Stimulated activated naive CD4-positive, alpha-beta T cell treated with Interleukin-2 at 50 U/mL for 16 hours (primary cell): Measurements from ENCODE around the gene SLC25A1.
"Not testable (repeated sequence)": the region's sequence is repeated elsewhere in the genome, so short reads cannot be mapped to it uniquely, and the experiment has no call there.

ENCODE experiments used
- DNase-seq: peaks from one replicate; lab custom pipeline; 2025; lab: John Stamatoyannopoulos, UW

SLC25A1 gene

GRCh38 chr22:19206287-19206686 is 27.8 kb upstream of the SLC25A1 start:
- no peak for DNase-seq

DNA sequence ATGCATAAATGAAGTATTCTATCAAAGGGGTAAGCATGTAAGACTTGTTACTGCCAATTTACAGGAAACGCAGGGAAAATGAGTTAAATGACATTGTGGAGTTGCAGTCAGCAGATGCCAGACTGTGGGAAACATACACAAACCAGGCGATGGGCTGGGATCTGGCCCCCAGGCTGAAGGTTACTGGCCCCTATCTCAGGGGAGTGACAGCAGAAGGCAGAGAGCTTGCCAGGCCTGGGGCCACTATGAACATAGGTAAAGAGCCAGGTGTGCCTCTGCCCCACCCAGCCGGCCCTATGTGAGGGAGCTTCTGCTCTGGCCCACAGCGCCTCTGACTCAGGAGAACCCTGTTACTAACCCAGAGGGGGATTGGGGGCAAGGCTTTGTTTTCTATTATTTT is 26.1 kb upstream of the SLC25A1 start:
- DNase-seq, result no peak

- no peak for DNase-seq
These were observed 25.3 kb upstream of the SLC25A1 start for GRCh38 chr22:19203834-19204233.

- not testable (repeated sequence) for DNase-seq
These were observed 24.3 kb upstream of the SLC25A1 start for GRCh38 chr22:19202799-19203186.

DNA sequence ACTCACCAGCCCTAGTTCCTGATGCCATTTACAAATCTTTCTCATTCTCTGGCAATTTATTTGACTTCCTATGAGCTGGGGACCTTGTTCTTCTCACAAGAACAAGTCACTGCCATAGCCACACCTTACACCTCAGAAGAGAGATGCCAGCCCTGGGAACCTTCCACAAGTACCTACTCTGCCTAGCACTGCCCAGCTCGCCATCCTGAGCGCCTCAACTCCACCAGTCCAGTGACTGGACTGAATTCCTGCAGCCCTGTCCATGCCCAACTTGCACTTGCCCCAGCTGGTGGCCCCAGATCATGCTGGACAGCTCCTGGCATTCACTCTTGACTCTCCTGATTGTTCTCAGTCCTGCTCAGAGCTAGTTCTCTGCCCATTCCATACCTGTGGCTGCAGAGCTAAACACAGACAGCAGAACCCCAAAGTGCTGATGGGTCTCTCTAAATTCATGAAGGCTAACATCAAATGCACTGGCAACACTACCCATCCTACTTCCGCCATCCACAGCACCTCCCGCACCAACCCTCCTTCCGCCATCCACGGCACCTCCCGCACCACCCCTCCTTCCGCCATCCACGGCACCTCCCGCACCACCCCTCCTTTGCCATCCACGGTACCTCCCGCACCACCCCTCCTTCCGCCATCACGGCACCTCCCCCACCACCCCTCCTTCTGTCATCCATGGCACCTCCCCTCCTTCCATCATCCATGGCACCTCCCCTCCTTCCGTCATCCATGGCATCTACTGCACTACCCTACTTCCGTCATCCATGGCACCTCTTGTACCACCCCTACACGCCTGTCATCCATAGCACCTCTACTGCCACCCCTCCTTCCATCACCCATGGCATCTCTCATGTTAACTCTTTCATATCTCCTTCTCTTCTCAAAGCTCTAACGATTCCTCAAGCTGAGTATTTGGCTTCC is 23.6 kb upstream of the SLC25A1 start:
- no peak for DNase-seq

DNA sequence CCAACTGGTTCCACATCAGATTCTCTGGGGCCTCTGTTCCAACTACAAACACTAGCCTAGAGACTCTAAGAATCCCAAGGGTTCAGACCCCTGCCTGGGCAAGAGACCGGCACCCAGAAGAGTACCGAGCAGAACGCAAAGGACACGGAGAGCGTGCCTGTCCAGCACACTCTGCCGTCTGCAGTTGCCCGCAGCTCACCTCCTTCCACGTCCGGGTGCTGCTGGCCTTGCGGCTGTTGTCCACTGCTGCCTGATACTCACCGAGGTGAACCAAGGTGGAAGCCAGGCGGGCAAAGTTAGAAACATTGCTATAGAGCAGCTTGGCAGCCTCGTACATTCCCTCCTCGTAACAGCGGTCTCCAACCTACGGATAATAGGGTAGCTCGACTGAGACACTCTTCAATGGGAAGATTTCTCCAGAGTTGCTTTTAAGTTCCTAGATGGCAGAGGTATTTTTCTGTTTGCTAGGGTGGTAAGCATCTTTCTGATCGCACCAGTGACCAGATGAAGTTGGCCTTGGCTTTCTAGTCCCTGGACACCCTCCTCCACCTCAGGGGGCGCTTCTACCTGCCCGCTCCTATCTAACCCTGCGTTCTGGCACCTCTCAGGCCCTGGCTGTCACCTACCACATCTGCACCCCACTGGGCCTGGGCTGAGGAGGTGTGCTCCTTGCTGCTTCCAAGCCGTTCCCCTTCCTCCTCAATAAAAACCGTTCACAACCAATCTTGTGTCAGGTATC is 22.8 kb upstream of the SLC25A1 start:
- DNase-seq, result no peak

GRCh38 chr22:19199479-19199878 is 20.9 kb upstream of the SLC25A1 start:
- DNase-seq, result no peak

DNA sequence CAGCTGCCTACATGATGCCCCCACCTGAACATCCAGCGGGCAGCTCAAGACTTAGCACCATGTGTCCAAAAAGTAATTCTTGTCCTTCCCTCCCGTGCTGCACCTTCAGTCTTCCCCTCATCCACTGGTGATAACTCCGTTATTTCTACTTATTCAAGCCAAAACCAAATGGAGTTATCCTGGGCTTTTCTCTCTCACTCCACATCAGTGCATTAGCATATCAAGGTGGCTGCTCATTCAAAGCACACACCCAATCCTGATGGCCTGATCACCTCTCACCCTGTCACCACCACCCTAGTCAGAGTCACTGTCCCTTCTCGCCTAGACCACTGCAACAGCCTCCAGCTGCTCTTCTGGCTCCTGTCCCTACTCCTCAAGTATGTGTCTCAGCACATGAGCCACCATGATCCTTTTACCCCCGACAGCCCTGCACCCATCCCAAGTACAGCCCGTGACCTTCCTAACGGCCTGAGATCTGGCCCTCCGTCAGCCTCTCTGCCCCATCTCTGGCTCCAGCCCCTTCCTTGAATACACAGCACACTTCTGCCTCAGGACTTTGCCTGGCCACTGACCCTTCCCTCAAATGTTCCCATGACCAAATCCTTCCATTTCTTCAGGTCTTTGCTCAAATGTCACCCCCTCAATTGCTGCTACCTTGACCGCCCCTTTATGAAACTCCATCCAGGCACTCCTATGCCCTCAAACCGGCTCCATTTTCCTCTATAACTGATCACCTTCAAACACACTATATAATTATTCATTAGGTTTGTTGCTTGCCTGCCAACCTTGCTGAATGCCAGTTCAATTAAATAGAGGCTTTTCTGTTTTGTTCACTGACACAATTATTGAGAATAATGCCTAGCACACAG is 19.7 kb upstream of the SLC25A1 start:
- DNase-seq, result no peak

DNA sequence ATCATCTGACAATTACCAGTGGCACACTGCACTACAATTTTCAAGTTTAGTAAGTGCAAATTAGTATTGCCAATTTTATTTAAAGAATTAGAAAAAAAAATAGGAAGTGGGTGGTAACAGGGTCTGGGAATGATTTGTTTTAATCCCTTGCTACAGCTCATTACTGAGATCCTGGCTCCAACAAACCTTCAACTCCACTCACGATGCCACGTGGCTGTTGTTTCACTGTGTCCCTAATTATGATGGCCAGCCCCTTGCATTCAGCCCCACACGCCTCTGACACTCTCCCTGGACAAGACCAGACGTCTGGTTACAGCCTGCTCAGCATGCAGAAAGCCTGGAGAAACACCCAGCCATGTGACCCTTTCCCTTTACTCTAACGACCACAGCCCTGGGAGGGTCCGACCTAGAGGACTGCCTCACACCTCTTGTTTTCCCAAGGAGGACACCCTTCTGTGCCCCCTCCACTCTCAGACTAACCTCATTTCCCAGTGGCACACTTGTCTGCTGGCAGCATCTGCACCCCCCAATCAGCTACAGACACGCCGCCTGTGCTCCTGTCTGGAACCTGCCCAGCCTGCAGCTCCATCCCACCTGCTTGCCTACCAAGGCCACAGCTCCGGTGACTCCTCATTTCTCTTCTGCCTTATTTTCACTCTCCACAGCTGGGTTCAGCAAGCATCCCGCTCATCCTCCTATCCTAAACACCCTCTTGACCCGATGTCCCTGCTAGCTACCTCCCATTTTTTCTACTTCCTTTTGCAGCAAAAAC is 18.5 kb upstream of the SLC25A1 start:
- no peak for DNase-seq

- DNase-seq, result no peak
These were observed 17.5 kb upstream of the SLC25A1 start for GRCh38 chr22:19195796-19196731.

- DNase-seq, result no peak
These were observed 16.4 kb upstream of the SLC25A1 start for GRCh38 chr22:19194766-19195536.

GRCh38 chr22:19193879-19194278 is 15.3 kb upstream of the SLC25A1 start:
- no peak for DNase-seq

- no peak for DNase-seq
These were observed 9.4 kb upstream of the SLC25A1 start for GRCh38 chr22:19187716-19188563.

DNA sequence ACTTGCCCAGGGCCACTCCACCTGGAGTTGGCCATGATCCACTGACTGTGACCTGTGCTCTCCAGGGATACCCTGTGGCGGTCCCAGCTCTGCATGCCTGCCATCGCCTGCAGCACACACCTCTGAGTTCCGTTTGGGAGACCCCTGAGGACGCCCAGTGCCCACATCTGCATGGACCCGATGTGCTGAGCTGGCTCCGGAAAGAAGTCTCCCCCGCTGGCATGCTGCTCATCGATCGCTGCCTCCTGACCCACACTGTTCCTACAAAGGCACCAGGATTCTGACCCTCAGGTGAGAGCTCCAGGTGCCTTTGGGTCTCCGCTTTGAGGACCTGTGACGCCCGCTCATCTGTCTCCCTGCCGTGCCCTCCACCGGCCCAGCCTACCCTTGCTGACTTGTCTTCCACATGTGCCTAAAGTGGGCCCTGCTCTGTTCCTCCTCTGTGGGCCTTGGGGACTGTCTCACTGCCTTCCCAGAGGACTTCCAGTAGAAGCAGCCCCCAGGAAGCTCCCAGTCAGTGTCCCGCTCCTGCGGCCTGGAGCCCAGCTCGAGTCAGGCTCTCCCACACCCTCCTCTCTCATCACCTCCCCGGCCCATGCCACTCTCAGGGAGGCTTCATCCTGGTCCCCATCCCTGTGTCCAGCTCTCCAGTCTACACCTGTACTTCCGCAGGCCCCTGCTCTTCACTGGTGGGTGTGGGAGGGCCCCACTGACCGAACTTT is 5.9 kb upstream of the SLC25A1 start:
- DNase-seq, result no peak

- DNase-seq, result no peak
These were observed 4.7 kb upstream of the SLC25A1 start for GRCh38 chr22:19183216-19183615.

- peak; percentile 11 for DNase-seq
These were observed 4.1 kb upstream of the SLC25A1 start for GRCh38 chr22:19182472-19183157.

DNA sequence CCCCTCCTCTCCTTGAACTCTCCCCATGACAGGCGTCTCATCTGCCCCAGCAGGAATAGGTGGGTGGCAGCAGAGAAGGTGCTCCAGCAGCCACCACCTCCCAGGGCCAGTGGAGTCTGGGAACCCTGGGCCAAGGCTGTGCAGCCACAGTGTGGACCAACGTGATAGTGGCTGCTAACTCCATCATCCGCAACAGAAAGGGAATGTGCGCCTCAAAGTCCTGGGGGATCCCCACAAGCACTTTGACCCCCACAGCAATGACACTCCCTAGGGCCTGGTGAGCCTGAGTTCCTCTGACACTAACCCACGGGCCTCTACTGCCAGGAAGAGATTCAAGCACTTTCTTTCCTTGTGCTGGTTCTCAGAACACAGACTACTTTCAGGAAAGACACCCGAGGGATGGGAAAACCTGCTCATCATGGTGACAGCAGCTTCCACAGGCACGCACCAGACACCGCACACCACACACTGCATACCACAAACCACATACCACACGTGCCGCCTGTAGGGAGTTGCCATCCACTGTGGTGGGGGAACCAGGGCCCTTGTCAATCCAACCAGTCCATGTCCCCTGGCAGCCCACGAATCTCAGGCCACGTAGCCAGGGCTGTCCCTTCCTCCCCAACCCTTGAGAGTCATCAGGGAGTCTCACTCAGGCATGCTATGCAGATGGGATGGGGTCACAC is 3.4 kb upstream of the SLC25A1 start:
- no peak for DNase-seq
